Chondrocyte (in vitro differentiated cells): ENCODE data around the gene CAPN2. TPM values are rescaled to one million over a fixed set of nuclear protein-coding genes. Genes with fewer than 3 reads are reported as not detected.
"Not testable (repeated sequence)": the region's sequence is repeated elsewhere in the genome, so short reads cannot be mapped to it uniquely, and the experiment has no call there.

Experiments
- DNase-seq: peaks from one replicate; pipeline ENCODE4 v3.0.0; 2021; ENCODE audit warnings: mixed read lengths, low spot score
- H3K27ac Mint-ChIP-seq: one replicate; pipeline ENCODE4 v1.8.0; 2021; ENCODE audit warnings: mild to moderate bottlenecking, moderate library complexity, mixed read lengths; ENCODE audit not compliant: unreplicated experiment
- H3K27me3 Mint-ChIP-seq: 2 replicates; pipeline ENCODE4 v1.8.0; 2021; ENCODE audit warnings: low read depth, mixed read lengths
- H3K36me3 Mint-ChIP-seq: 2 replicates; pipeline ENCODE4 v1.8.0; 2021; ENCODE audit warnings: low read depth, mixed read lengths
- H3K4me1 Mint-ChIP-seq: 2 replicates; pipeline ENCODE4 v1.8.0; 2021; ENCODE audit warnings: low read depth, mild to moderate bottlenecking, mixed read lengths
- H3K4me3 Mint-ChIP-seq: one replicate; pipeline ENCODE4 v1.8.0; 2021; ENCODE audit warnings: mild to moderate bottlenecking, moderate library complexity, mixed read lengths; ENCODE audit not compliant: unreplicated experiment
- H3K9me3 Mint-ChIP-seq: 2 replicates; pipeline ENCODE4 v1.8.0; 2021; ENCODE audit warnings: low read depth, mixed read lengths
- total RNA-seq: library from RNA; stranded (reverse); gene quantifications from 3 replicates; pipeline ENCODE4 v1.2.1, GENCODE V29; 2021
- TF ChIP-seq, protein P1 (sequence below): fragments of 200-600 bp; sonication (generic); IDR thresholded peaks from 2 replicates; pipeline ENCODE4 v1.5.0; 2021; ENCODE audit warnings: antibody characterized with exemption, mild to moderate bottlenecking, moderate library complexity

Gene CAPN2
- total RNA-seq, 1 donor from 2014 or later, result 241 TPM

DNA sequence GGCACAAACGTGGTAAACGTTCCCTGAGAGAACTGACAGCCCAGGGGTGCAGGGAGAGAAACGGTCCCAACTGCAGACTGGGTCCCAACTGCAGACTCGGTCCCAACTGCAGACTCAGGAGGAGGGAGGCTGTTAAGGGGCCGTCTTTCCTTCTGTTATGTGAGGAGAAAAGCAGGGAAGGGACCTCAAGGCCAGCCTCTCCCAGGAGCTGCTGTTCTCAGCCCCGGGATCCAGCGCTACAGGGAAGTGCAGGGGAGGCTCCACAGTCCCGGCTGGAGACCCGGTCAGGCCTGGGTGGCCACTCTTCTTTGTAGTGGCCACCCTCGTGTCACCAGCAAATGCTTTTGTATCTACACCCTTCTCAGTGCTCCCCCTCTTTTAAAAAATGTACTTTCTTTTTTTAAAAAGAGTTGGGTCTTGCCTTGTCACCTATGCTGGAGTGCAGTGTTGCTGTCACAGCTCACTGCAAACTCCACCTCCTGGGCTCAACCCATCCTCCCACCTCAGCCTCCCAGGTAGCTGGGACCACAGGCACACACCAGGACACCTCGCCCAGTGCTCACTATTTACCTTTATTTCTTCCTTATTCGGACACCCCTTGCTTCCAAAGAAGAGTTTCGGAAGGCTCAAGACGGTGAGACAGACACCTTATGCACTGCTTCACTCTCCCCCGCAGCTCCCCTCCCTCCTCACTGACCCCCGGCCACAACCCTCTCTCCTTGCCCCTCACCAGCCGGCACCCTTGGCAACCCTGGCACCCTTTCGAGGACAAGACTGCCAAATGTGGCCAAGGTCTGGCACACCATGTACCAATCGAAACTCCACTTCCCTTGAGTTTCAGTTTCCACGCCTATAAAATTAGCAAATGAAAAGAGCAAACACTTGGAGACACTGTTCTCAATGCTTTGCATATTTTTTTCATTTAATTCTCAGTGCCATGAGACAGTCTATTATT is 21.8 kb downstream of the CAPN2 start:
- TF ChIP-seq, protein P1, sequence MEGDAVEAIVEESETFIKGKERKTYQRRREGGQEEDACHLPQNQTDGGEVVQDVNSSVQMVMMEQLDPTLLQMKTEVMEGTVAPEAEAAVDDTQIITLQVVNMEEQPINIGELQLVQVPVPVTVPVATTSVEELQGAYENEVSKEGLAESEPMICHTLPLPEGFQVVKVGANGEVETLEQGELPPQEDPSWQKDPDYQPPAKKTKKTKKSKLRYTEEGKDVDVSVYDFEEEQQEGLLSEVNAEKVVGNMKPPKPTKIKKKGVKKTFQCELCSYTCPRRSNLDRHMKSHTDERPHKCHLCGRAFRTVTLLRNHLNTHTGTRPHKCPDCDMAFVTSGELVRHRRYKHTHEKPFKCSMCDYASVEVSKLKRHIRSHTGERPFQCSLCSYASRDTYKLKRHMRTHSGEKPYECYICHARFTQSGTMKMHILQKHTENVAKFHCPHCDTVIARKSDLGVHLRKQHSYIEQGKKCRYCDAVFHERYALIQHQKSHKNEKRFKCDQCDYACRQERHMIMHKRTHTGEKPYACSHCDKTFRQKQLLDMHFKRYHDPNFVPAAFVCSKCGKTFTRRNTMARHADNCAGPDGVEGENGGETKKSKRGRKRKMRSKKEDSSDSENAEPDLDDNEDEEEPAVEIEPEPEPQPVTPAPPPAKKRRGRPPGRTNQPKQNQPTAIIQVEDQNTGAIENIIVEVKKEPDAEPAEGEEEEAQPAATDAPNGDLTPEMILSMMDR, result no peak
- H3K27ac Mint-ChIP-seq, result peak overlapping the region; percentile 97
- no peak overlapping the region for H3K4me3 Mint-ChIP-seq
- peaks cover 10% of the 10 kb centered on the region for H3K36me3 Mint-ChIP-seq
- H3K4me1 Mint-ChIP-seq, result peaks cover 84% of the 10 kb centered on the region
- H3K9me3 Mint-ChIP-seq, result no peaks in the 10 kb centered on the region
- DNase-seq, result peak; percentile 77
- H3K27me3 Mint-ChIP-seq, result no peaks in the 10 kb centered on the region

GRCh38 chr1:223736638-223737037 is 24.3 kb downstream of the CAPN2 start:
- Mint-ChIP-seq H3K4me1 (peaks cover 78% of the 10 kb centered on the region), H3K27ac (peak overlapping the region; percentile 92), H3K36me3 (peaks cover 13% of the 10 kb centered on the region)
- not testable (repeated sequence) for H3K27me3 Mint-ChIP-seq, H3K9me3 Mint-ChIP-seq, DNase-seq, H3K4me3 Mint-ChIP-seq

GRCh38 chr1:223737342-223737741 is 25.0 kb downstream of the CAPN2 start:
- Mint-ChIP-seq H3K9me3 (no peaks in the 10 kb centered on the region), H3K36me3 (peaks cover 15% of the 10 kb centered on the region), H3K4me1 (peaks cover 75% of the 10 kb centered on the region), H3K27ac (peak overlapping the region; percentile 92), H3K27me3 (no peaks in the 10 kb centered on the region), H3K4me3 (no peak overlapping the region)
- no peak for DNase-seq
- TF ChIP-seq, protein P1, result no peak

DNA sequence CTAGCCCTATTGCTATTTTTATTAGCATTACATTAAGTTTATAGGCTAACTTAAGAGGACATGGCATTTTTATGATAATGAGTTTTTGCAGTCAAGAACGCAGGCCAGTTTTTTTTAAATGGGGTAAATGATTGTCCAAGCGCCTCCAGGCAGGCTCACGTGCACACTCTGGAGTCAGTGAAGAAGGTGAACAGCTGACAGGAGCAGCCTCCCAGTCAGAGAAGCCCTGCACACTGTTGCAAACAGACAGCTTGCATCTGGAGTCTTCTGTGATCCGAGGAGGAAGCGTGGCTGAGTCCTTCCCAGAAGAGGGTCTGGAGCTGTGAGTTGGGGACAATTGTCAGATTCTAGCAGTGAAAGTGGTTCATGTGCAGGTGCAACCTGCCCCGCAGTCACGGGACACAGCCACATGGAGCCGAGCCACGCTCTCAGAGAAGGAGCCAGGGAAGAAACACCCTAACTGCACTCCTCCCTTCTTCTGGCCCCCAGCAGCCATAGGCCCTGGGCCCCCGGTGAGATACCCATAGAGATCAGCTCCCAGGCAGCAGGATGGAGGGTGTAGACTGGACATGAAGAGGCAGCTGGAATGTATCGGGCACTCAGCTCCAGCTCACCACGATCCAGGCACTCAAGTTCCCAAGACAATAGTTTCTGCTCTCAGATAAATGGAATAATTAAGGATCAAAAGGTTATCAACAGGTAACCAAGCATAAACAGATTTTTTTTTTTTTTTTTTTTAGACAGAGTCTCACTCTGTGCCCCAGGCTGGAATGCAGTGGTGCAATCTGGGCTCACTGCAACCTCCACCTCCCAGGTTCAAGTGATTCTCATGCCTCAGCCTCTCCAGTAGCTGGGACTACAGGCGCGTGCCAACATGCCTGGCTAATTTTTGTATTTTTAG is 26.4 kb downstream of the CAPN2 start:
- Mint-ChIP-seq H3K27me3 (no peaks in the 10 kb centered on the region), H3K4me3 (peak overlapping the region; percentile 33), H3K9me3 (no peaks in the 10 kb centered on the region), H3K36me3 (peaks cover 22% of the 10 kb centered on the region), H3K27ac (peak overlapping the region; percentile 90), H3K4me1 (peaks cover 74% of the 10 kb centered on the region)
- TF ChIP-seq, protein P1, result no peak
- DNase-seq, result no peak

- Mint-ChIP-seq H3K27me3 (no peaks in the 10 kb centered on the region), H3K9me3 (no peaks in the 10 kb centered on the region), H3K4me1 (peaks cover 68% of the 10 kb centered on the region), H3K36me3 (peaks cover 22% of the 10 kb centered on the region), H3K4me3 (no peak overlapping the region), H3K27ac (peak overlapping the region; percentile 90)
- TF ChIP-seq, protein P1, result no peak
- DNase-seq, result no peak
Observed at GRCh38 chr1:223739366-223740037, 27.2 kb downstream of the CAPN2 start.

GRCh38 chr1:223740038-223740736 is 27.8 kb downstream of the CAPN2 start:
- not testable (repeated sequence) for H3K9me3 Mint-ChIP-seq, DNase-seq, H3K4me3 Mint-ChIP-seq, H3K27me3 Mint-ChIP-seq
- Mint-ChIP-seq H3K36me3 (peaks cover 25% of the 10 kb centered on the region), H3K27ac (peak overlapping the region; percentile 90), H3K4me1 (peaks cover 67% of the 10 kb centered on the region)
